Gastrocnemius medialis (tissue), 4 donors: ENCODE measurements around the gene PITHD1. TPM values are rescaled to one million over a fixed set of nuclear protein-coding genes. Genes with fewer than 3 reads are reported as not detected.
"Not testable (repeated sequence)": the region's sequence is repeated elsewhere in the genome, so short reads cannot be mapped to it uniquely, and the experiment has no call there.

Source experiments
- ATAC-seq, 2 donors: fragments of 150-250 bp; one replicate each; pipeline ENCODE4 v1.9.1; 2016
- DNase-seq, 2 donors: peaks; one replicate each; pipeline ENCODE4 v3.0.0-alpha.2; 2019
- H3K27ac ChIP-seq, 4 donors: fragments of 200-600 bp; sonication (generic); 1 replicate in 1 of 4; 2 replicates in 3 of 4; pipeline ENCODE4 v1.5.1; 2016 to 2018; ENCODE audit warnings: mild to moderate bottlenecking in 2 of 4, moderate library complexity in 1 of 4
- H3K27me3 ChIP-seq, 3 donors: fragments of 200-600 bp; sonication (generic) in 2 of 3; 1 replicate in 1 of 3; 2 replicates in 2 of 3; pipeline versions ENCODE4 v1.5.1 to v1.6.0; 2016 to 2019; ENCODE audit warnings: mild to moderate bottlenecking in 1 of 3, moderate library complexity in 1 of 3
- H3K36me3 ChIP-seq, 2 donors: fragments of 200-600 bp; sonication (generic) in 1 of 2; one replicate each; pipeline ENCODE4 v1.5.1; 2017 to 2018
- H3K4me1 ChIP-seq, 2 donors: fragments of 200-600 bp; sonication (generic) in 1 of 2; one replicate each; pipeline ENCODE4 v1.5.1; 2016 to 2017; ENCODE audit warnings: mild to moderate bottlenecking in 2 of 2
- H3K4me3 ChIP-seq, 4 donors: fragments of 200-600 bp; sonication (generic) in 3 of 4; 1 replicate in 1 of 4; 2 replicates in 3 of 4; pipeline ENCODE4 v1.5.1; 2016 to 2019; ENCODE audit warnings: mild to moderate bottlenecking in 2 of 4
- H3K9me3 ChIP-seq, 3 donors: fragments of 200-600 bp; sonication (generic) in 2 of 3; 1 replicate in 1 of 3; 2 replicates in 2 of 3; pipeline ENCODE4 v1.5.1; 2016 to 2019
- CTCF ChIP-seq, 5 experiments: fragments of 450-650 bp in 3 of 5; fragments of 200-600 bp in 2 of 5; sonication (generic) in 2 of 5; IDR thresholded peaks in 4 of 5; conservative IDR thresholded peaks in 1 of 5; 1 replicate in 4 of 5; 2 replicates in 1 of 5; pipeline ENCODE4 v1.5.1; 2016 to 2019; ENCODE audit warnings: antibody characterized with exemption in 5 of 5, mild to moderate bottlenecking in 3 of 5, moderate library complexity in 3 of 5
- POLR2A ChIP-seq, 2 donors: fragments of 450-650 bp; IDR thresholded peaks; one replicate each; pipeline ENCODE4 v1.6.1; 2017; ENCODE audit warnings: antibody characterized with exemption in 2 of 2, mild to moderate bottlenecking in 2 of 2, moderate library complexity in 2 of 2
- in situ Hi-C, 4 donors: fragments of 200-750 bp; cut with MboI; loops; one replicate each; pipeline versions ENCODE4 v1.15.0 to v1.8.0; 2017; ENCODE audit warnings: low sequenced_read_pairs in 4 of 4
- intact Hi-C: fragments of 100-400 bp; cut with DNase I; formaldehyde crosslinking; loops from one replicate; pipeline ENCODE4 v1.15.1; 2023; ENCODE audit warnings: low total_unique reads
- total RNA-seq, 4 donors: library from RNA; depleted of rRNA; stranded (reverse); fragments of >200 nt; gene quantifications; one replicate each; pipeline versions ENCODE4 v1.1.0 to v1.2.3, GENCODE V29; 2016

PITHD1 gene
- total RNA-seq, 4 donors from 2014 or later: 79.9 to 104 (median 90.3) TPM

GRCh38 chr1:23793018-23793781, 15.0 kb downstream of the PITHD1 start:
- Histone ChIP-seq H3K9me3 (no peaks in the 10 kb centered on the region), H3K36me3 (peaks cover 0 to 28% of the 10 kb centered on the region in 2 donors), H3K27ac (peak overlapping the region in 2 of 4 donors; percentile 12 to 86), H3K27me3 (no peaks in the 10 kb centered on the region), H3K4me3 (no peak overlapping the region), H3K4me1 (peaks cover 17 to 26% of the 10 kb centered on the region in 2 donors)
- TF ChIP-seq CTCF (IDR thresholded peaks at IDR 0.05 in 4 of 5, conservative IDR thresholded peaks at IDR 0.05 in 1 of 5) (no peak), POLR2A (IDR thresholded peaks at IDR 0.05) (no peak)
- ATAC-seq (no peak), DNase-seq (peak in 1 of 2 donors; percentile 39)
- intact Hi-C loops: no loop called here
- in situ Hi-C loops: no loop called here

- Histone ChIP-seq H3K36me3 (peaks cover 0 to 28% of the 10 kb centered on the region in 2 donors), H3K27me3 (no peaks in the 10 kb centered on the region), H3K9me3 (no peaks in the 10 kb centered on the region), H3K4me3 (no peak overlapping the region), H3K27ac (no peak overlapping the region), H3K4me1 (peaks cover 17 to 29% of the 10 kb centered on the region in 2 donors)
- intact Hi-C loops: no loop called here
- TF ChIP-seq POLR2A (IDR thresholded peaks at IDR 0.05) (no peak), CTCF (IDR thresholded peaks at IDR 0.05 in 4 of 5, conservative IDR thresholded peaks at IDR 0.05 in 1 of 5) (no peak)
- ATAC-seq: no peak
- DNase-seq: no peak
- in situ Hi-C loops: no loop called here
Measured at GRCh38 chr1:23793861-23794731, 15.9 kb downstream of the PITHD1 start.

- H3K4me3 ChIP-seq, H3K27ac ChIP-seq, H3K9me3 ChIP-seq, DNase-seq, H3K27me3 ChIP-seq, in situ Hi-C loops, ATAC-seq, intact Hi-C loops: not testable (repeated sequence)
- Histone ChIP-seq H3K4me1 (peaks cover 23 to 35% of the 10 kb centered on the region in 2 donors), H3K36me3 (peaks cover 0 to 28% of the 10 kb centered on the region in 2 donors)
Measured at GRCh38 chr1:23794732-23795182, 16.5 kb downstream of the PITHD1 start.

GRCh38 chr1:23795676-23796465, 17.7 kb downstream of the PITHD1 start:
- Histone ChIP-seq H3K4me1 (peaks cover 18 to 35% of the 10 kb centered on the region in 2 donors), H3K27ac (no peak overlapping the region), H3K27me3 (no peaks in the 10 kb centered on the region), H3K9me3 (no peaks in the 10 kb centered on the region), H3K36me3 (peaks cover 0 to 28% of the 10 kb centered on the region in 2 donors), H3K4me3 (no peak overlapping the region)
- TF ChIP-seq CTCF (IDR thresholded peaks at IDR 0.05 in 4 of 5, conservative IDR thresholded peaks at IDR 0.05 in 1 of 5) (no peak), POLR2A (IDR thresholded peaks at IDR 0.05) (no peak)
- intact Hi-C loops (no loop called here), in situ Hi-C loops (no loop called here)
- DNase-seq (no peak), ATAC-seq (no peak)
